Measurements from ENCODE around the gene DDX31.
"Not testable (repeated sequence)": the region's sequence is repeated elsewhere in the genome, so short reads cannot be mapped to it uniquely, and the experiment has no call there.

The DDX31 gene

DNA sequence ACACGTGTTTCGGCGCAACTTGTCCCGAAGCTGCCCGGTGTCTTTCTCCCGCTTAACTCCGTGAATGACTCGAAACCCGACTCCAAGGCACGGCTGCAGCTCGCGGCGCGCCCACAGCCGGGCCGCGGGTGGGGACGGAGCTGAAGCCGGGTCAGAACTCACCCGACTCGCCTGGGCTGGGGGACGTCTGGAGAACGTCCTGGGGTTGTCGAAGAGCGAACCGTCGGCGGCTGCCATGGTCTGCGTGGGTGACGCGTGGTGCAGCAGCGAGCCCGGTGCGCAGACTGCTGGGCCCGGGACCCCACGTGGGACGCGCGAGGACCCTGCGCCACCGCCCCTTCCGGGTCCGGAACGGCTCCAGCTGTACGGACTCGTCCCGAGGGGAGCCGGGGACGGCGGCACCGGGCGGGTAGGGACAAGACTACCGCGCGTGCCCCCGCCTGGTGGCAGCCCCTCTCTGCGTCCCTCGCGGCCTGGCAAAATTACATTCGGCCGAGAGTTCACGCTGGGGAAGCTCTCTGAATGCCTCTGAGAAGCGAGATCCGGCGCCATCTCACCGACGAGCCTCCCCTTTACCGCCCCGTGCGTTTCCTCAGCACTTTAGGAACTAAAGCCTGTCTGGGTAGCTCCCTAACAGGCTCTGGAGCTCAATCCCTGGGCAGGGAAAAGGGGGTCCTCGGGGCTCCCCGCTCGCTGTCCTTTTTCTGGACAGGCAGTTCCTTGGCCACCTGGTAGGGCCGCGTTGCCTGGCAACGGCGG is at the start of gene DDX31:
DDX31 (minus strand) TSS at position 286 of the 759 bp plus-strand sequence; CDS start at position 237, 49 bp downstream.
- TF ChIP-seq JUND (IDR thresholded peaks at IDR 0.05; ENCODE audit: low read depth) = 0 out of 2 replicates have a peak, but pooled peaks have one; percentile 19
- peak; percentile 92 to 94 for DNase-seq (ENCODE audit: low read depth in 1 of 2, low spot score in 1 of 2)
- in situ Hi-C loops (cut with HindIII; ENCODE audit: low pct_unique_long_range_greater_than_20kb, low sequenced_read_pairs) = no loop called here

DNA sequence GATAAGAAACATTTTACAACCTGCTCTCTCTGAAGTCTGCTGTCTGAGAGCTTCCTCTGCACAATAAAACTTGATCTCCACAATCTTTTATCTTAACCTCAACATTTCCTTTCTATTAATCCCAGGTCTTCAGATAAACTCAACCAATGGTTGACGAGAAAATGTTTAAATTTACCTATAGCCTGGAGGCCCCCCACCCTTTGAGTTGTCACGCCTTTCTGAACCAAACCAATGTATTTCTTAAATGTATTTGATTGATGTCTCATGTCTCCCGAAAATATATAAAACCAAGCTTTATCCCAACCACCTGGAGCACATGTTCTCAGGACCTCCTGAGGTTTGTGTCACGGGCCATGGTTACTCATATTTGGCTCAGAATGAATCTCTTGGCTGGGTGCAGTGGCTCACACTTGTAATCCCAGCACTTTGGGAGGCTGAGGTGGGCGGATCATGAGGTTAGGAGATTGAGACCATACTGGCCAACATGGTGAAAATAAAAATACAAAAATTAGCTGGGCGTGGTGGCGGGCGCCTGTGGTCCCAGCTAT is 48.7 kb upstream of the DDX31 start:
- DNase-seq (ENCODE audit: low read depth in 1 of 2, low spot score in 1 of 2); in situ Hi-C loops (cut with HindIII; ENCODE audit: low pct_unique_long_range_greater_than_20kb, low sequenced_read_pairs): not testable (repeated sequence)

DNA sequence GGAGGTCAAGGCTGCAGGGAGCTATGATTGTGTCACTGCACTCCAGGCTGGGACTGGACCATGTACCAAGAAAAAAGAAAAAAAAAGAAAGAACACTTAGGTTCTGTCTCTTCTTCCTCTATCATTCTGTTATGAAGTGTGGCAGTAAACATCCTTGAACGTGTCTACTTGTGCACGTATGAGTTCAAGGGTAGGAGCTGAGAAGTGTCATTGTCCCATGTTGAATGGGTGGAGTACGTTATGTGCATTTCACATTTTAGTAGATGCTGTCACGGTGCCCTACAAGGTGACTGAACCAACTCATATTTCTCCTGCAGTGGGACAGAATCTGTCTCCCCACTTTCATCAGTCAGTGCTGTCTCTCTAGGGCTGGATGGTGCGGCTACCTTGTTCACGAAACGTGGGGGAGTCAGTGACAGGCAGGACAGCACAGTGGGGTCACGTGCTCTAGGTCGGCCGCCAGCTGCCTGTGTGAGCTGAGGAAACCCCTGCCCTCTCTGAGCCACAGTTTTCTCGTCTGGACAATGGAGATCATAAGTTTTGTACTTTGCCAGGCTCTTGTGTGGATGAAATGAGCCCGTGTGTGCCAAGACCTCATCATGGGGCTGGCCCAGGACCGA is 47.7 kb upstream of the DDX31 start:
- no peak for DNase-seq (ENCODE audit: low read depth in 1 of 2, low spot score in 1 of 2)
- in situ Hi-C loops (cut with HindIII; ENCODE audit: low pct_unique_long_range_greater_than_20kb, low sequenced_read_pairs) = no loop called here
- no peak for TF ChIP-seq JUND (IDR thresholded peaks at IDR 0.05; ENCODE audit: low read depth)

DNA sequence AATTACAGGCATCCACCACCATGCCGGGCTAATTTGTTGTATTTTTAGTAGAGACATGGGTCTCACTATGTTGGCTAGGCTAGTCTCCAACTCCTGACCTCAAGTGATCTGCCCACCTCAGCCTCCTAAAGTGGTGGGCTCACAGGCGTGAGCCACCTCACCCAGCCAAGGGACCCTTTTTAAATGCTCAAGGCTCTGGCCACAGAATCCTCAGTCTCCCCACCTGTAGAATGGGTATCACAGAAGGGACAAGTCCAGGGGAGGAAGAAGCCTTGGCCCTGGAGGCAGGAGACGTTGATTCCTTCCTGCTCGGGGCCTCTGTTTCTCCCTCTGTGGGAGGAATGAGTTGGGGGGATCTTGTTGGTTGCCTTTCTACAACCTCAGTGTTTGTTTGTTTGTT is 46.2 kb upstream of the DDX31 start:
- in situ Hi-C loops (cut with HindIII; ENCODE audit: low pct_unique_long_range_greater_than_20kb, low sequenced_read_pairs) = no loop called here
- no peak for DNase-seq (ENCODE audit: low read depth in 1 of 2, low spot score in 1 of 2)
- TF ChIP-seq JUND (IDR thresholded peaks at IDR 0.05; ENCODE audit: low read depth) = no peak

DNA sequence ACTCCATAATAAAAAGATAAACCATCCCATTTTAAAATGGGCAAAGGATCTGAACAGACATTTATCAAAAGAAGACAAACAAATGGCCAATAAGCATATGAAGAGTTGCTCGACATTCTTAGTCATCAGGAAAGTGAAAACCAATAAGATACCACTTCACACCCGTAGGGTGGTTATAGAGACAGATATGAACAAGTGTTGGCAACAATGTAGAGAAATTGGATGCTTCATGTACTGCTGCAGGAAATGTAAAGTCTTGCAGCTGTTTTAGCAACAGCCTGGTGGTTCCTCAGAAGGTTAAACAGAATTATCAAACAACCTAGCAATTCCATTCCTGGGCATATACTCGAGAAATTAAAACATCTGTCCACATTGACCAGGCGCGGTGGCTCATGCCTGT is 43.0 kb upstream of the DDX31 start:
- in situ Hi-C loops (cut with HindIII; ENCODE audit: low pct_unique_long_range_greater_than_20kb, low sequenced_read_pairs) = no loop called here
- no peak for TF ChIP-seq JUND (IDR thresholded peaks at IDR 0.05; ENCODE audit: low read depth)
- no peak for DNase-seq (ENCODE audit: low read depth in 1 of 2, low spot score in 1 of 2)

DNA sequence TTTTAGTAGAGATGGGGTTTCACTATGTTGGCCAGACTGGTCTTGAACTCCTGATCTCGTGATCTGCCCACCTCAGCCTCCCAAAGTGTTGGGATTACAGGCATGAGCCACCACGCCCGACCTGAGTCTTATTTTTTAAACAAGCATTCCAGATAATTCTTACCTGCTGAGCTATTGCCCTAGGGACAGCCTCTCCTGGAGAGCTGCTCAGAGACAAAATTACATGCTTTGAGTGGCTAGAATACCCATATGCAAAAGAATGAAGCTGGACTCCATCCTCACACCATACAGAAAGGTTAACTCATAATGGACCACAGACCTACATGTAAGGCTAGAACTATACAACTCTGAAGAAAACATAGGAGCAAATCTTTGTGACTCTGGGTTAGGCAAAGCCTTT is 42.1 kb upstream of the DDX31 start:
- TF ChIP-seq JUND (IDR thresholded peaks at IDR 0.05; ENCODE audit: low read depth) = no peak
- in situ Hi-C loops (cut with HindIII; ENCODE audit: low pct_unique_long_range_greater_than_20kb, low sequenced_read_pairs) = no loop called here
- DNase-seq (ENCODE audit: low read depth in 1 of 2, low spot score in 1 of 2) = no peak

DNA sequence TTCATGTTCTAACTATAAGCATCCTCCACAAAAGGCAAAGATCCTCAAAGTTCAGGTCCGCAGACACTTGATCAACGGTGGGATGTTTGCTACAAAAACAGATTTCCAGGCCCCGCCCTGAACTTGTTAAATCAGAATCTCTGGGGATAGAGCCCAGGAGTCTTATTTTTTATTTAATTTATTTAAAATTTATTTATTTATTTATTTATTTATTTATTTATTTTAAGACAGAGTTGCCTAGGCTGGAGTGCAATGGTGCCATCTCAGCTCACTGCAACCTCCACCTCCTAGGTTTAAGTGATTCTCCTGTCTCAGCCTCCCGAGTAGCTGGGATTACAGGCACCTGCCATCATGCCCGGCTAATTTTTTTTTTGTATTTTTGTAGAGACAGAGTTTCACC is 41.4 kb upstream of the DDX31 start:
- DNase-seq (ENCODE audit: low read depth in 1 of 2, low spot score in 1 of 2); in situ Hi-C loops (cut with HindIII; ENCODE audit: low pct_unique_long_range_greater_than_20kb, low sequenced_read_pairs): not testable (repeated sequence)

DNA sequence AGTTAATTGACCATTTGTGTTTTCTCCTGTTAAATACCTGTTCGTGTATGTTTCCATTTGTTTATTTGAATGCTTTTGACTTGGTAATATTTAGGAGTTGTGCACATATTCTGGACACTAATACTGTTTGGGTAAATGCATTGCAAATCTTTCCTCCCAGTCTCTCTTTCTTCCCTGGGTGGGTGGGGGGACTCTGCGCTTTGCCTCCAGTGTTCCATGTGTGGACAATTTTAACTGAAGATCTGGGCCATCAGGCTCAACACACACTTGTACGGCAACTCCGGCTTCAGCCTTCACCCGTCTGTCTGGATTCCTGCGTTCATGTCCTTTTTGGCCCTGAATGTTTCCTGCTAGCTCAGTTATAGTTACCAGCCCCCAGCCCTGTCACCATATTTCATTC is 40.5 kb upstream of the DDX31 start:
- TF ChIP-seq JUND (IDR thresholded peaks at IDR 0.05; ENCODE audit: low read depth) = no peak
- in situ Hi-C loops (cut with HindIII; ENCODE audit: low pct_unique_long_range_greater_than_20kb, low sequenced_read_pairs) = no loop called here
- DNase-seq (ENCODE audit: low read depth in 1 of 2, low spot score in 1 of 2) = no peak

DNA sequence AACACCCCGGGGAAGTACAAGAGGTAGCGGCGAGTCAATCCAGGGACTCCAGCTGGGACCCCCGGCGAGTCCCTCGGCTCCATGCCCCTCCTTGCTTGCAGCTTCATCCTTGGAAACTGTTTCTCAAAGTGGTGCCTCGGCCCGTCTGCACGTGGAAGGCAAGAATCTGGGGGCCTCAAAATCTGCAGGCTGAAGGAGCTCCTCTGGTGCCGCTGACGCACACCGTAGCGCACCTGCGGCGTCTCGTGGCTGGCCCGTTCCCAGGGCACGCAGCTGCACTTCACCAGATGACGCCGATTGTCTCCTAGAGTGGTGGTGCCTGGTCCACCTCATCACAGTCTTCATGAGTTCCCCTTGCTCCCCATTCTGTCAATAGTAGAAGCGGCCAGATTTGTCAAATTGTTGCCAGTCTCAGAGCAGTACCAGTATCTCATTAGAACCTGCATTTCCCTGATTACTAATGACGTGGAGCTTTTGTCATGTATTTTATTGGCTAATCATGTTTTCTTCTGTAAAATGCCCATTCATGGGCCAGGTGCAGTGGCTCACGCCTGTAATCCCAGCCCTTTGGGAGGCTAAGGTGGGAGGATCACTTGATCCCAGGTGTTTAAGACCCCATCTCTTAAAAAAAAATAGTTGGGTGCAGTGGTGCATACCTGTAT is 39.1 kb upstream of the DDX31 start:
- TF ChIP-seq JUND (IDR thresholded peaks at IDR 0.05; ENCODE audit: low read depth) = no peak
- DNase-seq (ENCODE audit: low read depth in 1 of 2, low spot score in 1 of 2) = no peak
- in situ Hi-C loops (cut with HindIII; ENCODE audit: low pct_unique_long_range_greater_than_20kb, low sequenced_read_pairs) = no loop called here

DNA sequence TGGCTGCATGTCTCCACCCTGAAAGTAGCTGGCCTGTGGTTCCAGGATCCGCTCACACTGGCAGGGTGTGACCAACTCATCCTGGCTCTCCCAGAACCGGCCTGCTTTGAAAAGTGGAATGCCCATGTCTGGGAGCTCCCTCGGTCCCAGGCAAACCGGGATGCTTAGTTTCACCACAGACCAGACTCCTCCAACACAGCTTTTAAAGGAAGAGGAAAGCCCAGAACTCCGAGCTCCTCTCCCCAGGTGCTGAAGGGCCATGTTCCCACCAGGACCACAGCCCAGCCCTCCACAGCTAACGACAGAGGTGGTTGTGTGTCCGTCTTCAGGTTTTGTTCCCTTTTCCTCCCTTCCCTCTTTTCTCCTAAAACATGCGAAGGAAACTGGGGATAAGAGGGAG is 38.5 kb upstream of the DDX31 start:
- no peak for DNase-seq (ENCODE audit: low read depth in 1 of 2, low spot score in 1 of 2)
- TF ChIP-seq JUND (IDR thresholded peaks at IDR 0.05; ENCODE audit: low read depth) = no peak
- in situ Hi-C loops (cut with HindIII; ENCODE audit: low pct_unique_long_range_greater_than_20kb, low sequenced_read_pairs) = no loop called here

DNA sequence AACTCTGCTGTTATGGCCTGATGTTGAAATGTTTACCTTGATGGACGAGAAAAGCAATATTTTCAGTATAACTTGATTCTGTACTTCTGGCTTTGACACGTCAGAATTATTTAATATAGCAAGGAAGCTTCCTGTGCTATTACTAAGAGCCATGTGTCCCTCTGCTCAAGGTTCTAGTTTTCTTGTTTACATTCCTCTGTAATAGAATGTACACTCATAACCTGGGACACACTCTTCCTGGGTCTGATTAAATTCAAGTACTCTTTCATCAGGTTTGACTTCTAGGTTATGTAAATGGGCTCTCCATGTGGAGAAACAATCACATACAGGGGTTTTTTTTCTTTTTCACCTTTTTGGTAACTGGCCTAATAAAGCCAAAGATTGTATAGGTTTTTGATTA is 33.6 kb upstream of the DDX31 start:
- peak; percentile 48 to 55 for DNase-seq (ENCODE audit: low read depth in 1 of 2, low spot score in 1 of 2)
- no peak for TF ChIP-seq JUND (IDR thresholded peaks at IDR 0.05; ENCODE audit: low read depth)
- in situ Hi-C loops (cut with HindIII; ENCODE audit: low pct_unique_long_range_greater_than_20kb, low sequenced_read_pairs) = no loop called here

DNA sequence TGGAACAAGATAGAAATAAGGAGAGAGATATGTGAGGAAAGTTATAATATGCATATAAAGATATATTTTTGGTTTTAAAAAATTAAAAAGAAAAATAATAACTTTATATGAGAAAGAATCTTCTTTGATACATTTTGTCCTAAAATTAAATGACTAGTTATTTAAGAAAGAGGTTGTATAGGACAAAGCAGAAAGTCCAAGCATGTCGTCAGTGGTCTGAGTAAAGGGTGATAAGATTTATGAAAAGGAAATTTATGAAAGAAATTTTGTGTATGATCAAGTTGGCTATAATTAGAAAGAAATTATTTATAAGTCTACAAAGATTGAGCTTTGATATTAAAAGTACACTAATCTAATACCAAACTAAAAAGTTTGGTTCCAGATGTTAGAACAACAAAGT is 32.5 kb upstream of the DDX31 start:
- TF ChIP-seq JUND (IDR thresholded peaks at IDR 0.05; ENCODE audit: low read depth) = no peak
- no peak for DNase-seq (ENCODE audit: low read depth in 1 of 2, low spot score in 1 of 2)
- in situ Hi-C loops (cut with HindIII; ENCODE audit: low pct_unique_long_range_greater_than_20kb, low sequenced_read_pairs) = no loop called here

DNA sequence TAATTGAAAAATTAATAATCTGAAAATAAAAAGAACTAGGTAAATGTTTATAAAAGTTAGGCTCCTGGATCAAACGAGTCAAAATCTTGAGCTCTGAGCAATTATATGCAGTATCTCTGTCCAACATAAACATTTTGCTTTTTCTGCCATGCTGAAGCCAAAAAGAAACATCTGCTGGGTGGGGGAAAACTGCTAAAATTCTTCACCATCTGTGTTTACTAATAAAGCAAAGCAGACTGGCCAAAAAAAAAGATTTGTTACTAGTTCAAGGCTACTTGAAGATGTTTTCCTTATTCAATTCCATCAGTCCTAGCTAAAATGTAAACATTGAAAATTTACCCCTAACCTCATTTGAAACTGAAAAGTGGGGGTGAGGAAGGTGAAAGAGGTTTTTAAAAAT is 30.2 kb upstream of the DDX31 start:
- DNase-seq (ENCODE audit: low read depth in 1 of 2, low spot score in 1 of 2) = no peak
- in situ Hi-C loops (cut with HindIII; ENCODE audit: low pct_unique_long_range_greater_than_20kb, low sequenced_read_pairs) = no loop called here
- TF ChIP-seq JUND (IDR thresholded peaks at IDR 0.05; ENCODE audit: low read depth) = no peak

All from T47D (cell line).